NCI-H2029 treated with DMSO at 0.1 percent for 48 hours (cell line): ENCODE results near the gene PRELP.
"Not testable (repeated sequence)": the region's sequence is repeated elsewhere in the genome, so short reads cannot be mapped to it uniquely, and the experiment has no call there.

Experiments used
- DNase-seq: peaks from one replicate; lab custom pipeline; 2025; lab: John Stamatoyannopoulos, UW

PRELP gene

GRCh38 chr1:203508463-203509073 is 33.0 kb downstream of the PRELP start:
- no peak for DNase-seq

- DNase-seq = no peak
Observed at GRCh38 chr1:203509135-203509534, 33.5 kb downstream of the PRELP start.

- DNase-seq = no peak
Observed at GRCh38 chr1:203511513-203511912, 35.9 kb downstream of the PRELP start.

- DNase-seq = no peak
Observed at GRCh38 chr1:203511930-203512329, 36.3 kb downstream of the PRELP start.

- no peak for DNase-seq
Observed at GRCh38 chr1:203512517-203512847, 36.9 kb downstream of the PRELP start.

- no peak for DNase-seq
Observed at GRCh38 chr1:203512848-203513584, 37.4 kb downstream of the PRELP start.

- no peak for DNase-seq
Observed at GRCh38 chr1:203513585-203514031, 38.0 kb downstream of the PRELP start.

GRCh38 chr1:203516184-203516583 is 40.6 kb downstream of the PRELP start:
- no peak for DNase-seq

- DNase-seq = no peak
Observed at GRCh38 chr1:203516906-203517305, 41.3 kb downstream of the PRELP start.

GRCh38 chr1:203517426-203518110 is 42.0 kb downstream of the PRELP start:
- DNase-seq = no peak

GRCh38 chr1:203518139-203518538 is 42.5 kb downstream of the PRELP start:
- DNase-seq = not testable (repeated sequence)

GRCh38 chr1:203518541-203518940 is 42.9 kb downstream of the PRELP start:
- no peak for DNase-seq

GRCh38 chr1:203519053-203519840 is 43.6 kb downstream of the PRELP start:
- no peak for DNase-seq

GRCh38 chr1:203519896-203520295 is 44.3 kb downstream of the PRELP start:
- DNase-seq = no peak

- DNase-seq = no peak
Observed at GRCh38 chr1:203520315-203520714, 44.7 kb downstream of the PRELP start.

- DNase-seq = no peak
Observed at GRCh38 chr1:203521074-203521794, 45.6 kb downstream of the PRELP start.

GRCh38 chr1:203521812-203522211 is 46.2 kb downstream of the PRELP start:
- no peak for DNase-seq

- DNase-seq = no peak
Observed at GRCh38 chr1:203522237-203522636, 46.6 kb downstream of the PRELP start.

GRCh38 chr1:203523667-203524066 is 48.1 kb downstream of the PRELP start:
- DNase-seq = no peak

GRCh38 chr1:203524152-203524551 is 48.5 kb downstream of the PRELP start:
- DNase-seq = no peak

GRCh38 chr1:203524824-203525223 is 49.2 kb downstream of the PRELP start:
- no peak for DNase-seq

GRCh38 chr1:203525685-203526084 is 50.1 kb downstream of the PRELP start:
- no peak for DNase-seq
